Measurements from ENCODE around the gene FOCAD.

DNA sequence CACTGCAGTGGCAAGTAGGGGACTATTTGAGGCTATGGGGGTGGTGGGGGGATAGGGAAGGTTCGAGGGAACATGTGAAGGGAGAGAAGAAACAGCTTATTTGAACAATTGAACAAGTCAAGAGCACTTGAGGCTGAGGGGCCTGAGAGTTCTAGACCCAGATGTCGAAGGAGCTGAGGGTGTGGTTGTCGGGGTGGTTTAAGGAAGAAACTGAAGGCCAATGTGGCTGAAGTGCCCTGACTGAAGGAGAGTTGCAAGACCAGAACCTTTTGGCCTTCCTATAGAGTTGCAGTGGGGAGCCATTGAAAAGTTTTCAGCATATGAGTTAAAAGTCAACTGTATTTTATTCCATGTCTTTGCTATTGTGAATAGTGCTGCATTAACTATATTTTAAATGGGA, 19.1 kb downstream of the FOCAD start:
- TF ChIP-seq, protein P1, sequence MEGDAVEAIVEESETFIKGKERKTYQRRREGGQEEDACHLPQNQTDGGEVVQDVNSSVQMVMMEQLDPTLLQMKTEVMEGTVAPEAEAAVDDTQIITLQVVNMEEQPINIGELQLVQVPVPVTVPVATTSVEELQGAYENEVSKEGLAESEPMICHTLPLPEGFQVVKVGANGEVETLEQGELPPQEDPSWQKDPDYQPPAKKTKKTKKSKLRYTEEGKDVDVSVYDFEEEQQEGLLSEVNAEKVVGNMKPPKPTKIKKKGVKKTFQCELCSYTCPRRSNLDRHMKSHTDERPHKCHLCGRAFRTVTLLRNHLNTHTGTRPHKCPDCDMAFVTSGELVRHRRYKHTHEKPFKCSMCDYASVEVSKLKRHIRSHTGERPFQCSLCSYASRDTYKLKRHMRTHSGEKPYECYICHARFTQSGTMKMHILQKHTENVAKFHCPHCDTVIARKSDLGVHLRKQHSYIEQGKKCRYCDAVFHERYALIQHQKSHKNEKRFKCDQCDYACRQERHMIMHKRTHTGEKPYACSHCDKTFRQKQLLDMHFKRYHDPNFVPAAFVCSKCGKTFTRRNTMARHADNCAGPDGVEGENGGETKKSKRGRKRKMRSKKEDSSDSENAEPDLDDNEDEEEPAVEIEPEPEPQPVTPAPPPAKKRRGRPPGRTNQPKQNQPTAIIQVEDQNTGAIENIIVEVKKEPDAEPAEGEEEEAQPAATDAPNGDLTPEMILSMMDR (IDR thresholded peaks at IDR 0.05) = no peak
- TF ChIP-seq EZH2 (IDR thresholded peaks at IDR 0.05; ENCODE audit: borderline replicate concordance, insufficient read depth, low read depth, low read length, poor library complexity, severe bottlenecking) = no peak
